GM21529 (cell line): ENCODE data around the gene SOCS7.

Experiments
- ATAC-seq: cut with Tn5 transposase; IDR thresholded peaks from one replicate; pipeline ENCODE4 v1.9.1; 2021; ENCODE audit not compliant: unreplicated experiment

The SOCS7 gene

DNA sequence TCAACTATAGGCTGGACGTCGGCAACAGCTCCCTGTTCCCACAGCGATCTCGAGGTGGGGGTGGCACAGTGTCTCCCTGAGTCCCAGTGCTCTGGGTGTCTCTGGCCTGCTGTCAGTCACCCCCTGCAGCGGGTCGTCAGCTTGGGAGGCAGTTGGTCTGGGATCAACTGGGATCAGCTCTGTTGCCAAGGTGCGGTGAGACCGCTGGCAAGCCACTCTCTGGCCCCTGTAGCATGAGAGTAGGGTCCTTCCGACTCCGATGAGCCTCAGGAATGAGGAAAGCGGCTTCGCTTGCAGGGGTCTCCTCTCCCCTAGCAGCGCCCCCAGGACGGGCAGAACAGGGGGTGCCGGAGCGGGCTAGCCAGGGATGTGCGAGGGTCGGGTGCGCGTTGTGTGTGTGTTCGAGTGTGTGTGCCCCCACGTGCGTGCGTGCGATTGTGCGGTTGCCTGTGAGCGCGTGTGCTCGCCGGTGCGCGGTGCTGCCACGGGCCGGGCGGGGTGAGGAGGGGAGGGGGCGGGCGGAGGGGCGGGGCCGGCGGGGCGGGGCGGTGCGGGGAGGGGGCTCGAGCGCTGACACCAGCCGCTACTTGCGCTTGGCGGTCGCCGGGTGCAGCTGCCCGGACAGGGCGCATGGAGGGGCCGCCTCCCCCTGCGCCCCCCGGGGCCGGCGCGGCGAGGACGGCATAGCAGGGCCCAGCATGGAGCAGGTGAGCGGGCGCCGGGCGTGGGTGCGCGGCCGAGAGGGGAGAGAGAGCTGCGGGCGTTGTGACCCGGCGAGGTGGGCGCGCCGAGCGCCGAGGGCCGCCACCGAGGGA lies 67.3 kb downstream of the SOCS7 start:
- no peak for ATAC-seq

DNA sequence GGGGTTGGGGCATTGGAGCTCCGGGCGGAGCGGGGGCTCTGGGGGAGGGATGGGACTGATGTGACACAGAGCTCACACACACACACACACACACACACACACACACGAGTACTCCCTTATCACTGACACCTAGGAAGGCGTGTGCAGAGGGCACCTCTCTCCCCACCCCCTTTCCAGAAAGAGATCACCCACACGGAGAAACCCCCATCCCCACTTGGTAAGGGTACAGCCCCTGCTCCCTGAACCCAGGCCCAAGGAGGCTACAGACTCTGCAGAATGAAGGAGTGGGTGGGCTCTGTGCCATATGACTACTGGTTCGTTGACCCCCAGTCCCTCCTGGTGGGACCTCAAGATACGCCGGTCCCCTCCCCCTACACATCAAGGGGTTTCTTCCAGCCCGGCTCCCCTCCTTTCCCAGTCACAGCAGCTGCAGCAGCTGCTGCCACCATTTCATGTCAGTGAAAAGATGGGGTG lies 67.9 kb downstream of the SOCS7 start:
- no peak for ATAC-seq

- ATAC-seq = no peak
Measured at GRCh38 chr17:38420518-38420917, 68.9 kb downstream of the SOCS7 start.

GRCh38 chr17:38421171-38421841 lies 69.7 kb downstream of the SOCS7 start:
- no peak for ATAC-seq

DNA sequence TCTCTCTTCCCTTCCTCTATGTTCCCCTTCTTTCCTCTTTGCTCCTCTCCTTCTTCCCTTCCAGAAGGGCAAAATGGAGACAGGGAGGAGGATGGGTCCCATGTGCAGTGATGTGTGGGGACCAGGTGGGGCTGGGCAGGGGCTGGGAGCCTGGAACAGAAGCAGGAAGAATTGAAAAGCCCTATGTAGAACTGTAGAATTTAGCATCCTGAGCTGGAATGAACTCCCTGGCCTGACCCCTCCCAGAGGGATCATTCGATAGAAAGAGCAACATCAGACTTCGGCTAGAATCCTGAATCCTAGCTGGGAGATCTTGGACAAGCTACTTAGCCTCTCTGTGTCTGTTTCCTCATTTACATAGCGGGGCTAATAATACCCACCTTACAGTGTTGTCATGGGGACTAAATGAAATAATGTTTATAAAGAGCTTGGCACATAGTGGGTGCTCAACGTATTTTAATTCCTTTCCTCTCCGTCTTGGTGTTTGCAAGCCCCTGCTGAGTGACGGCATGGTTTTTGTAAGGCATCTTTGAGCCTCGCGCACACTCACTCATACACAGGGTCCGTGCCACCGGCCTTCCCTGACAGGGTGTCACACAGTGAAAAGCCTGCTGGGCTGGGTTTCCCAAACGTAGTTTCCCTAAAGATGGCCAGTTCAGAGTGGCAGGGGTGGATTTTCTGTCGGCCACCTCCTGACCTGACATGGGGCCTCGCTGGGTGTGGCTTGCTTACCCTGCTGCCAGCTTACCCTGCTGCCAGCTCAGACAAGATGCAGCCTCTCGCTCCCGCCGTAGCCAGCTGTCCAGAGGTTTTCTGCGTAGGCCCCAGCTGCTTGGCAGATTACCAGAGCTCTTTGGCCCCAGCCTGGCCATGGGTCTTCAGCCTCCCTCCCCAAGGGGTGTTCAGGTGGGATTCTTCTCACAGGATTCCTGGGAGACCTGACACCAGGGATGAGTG lies 70.5 kb downstream of the SOCS7 start:
- no peak for ATAC-seq

DNA sequence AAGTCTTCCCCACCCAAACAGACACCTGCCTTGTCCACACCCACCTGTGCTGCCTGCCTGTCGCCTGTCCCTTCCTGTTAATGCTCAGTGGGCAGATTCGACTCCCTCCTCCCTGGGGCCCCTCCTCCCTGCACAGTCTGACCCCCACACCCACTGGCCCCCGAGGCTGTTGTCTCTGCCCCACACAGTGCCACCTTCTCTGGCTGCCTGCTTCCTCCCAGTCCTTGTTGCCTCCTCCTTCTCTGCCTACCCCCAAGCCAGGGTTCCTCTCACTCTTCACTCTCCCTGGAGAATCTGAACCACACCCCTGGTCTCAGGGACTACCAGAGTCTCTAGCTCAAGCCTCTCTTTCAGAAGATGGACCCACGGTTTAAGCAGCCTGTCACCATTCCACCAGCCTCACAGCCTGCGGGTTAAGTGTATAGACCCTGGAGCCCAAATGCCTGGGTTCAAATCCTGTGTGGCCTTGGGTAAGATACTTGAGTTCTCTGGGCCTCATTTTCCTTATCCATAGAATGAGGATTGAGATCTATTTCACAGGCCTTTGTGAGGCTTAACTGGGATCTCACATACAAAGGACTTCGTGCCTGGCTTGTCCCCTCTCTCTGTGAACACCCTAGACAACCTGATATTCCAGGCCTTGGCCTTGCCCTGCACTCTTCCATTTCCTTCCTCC lies 72.8 kb downstream of the SOCS7 start:
- no peak for ATAC-seq

- ATAC-seq = no peak
Measured at GRCh38 chr17:38425031-38425430, 73.4 kb downstream of the SOCS7 start.

- ATAC-seq = no peak
Measured at GRCh38 chr17:38425744-38426143, 74.1 kb downstream of the SOCS7 start.

DNA sequence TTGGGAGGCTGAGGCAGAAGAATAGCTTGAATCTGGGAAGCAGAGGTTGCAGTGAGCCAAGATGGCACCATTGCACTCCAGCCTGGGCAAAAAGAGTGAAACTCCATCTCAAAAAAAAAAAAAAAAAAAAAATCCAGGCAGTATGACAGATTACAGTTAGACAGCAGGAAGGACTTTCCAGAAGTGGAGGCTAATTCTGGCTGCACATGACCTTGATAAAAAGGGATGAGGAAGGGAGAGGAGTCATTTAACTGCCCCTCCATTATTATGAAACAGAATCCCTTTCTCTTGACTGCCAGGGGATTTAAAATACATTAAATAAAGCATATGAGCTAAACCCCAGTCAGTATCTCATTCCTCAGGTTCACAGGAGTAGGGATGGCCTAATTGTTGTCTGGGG lies 74.8 kb downstream of the SOCS7 start:
- ATAC-seq = no peak

DNA sequence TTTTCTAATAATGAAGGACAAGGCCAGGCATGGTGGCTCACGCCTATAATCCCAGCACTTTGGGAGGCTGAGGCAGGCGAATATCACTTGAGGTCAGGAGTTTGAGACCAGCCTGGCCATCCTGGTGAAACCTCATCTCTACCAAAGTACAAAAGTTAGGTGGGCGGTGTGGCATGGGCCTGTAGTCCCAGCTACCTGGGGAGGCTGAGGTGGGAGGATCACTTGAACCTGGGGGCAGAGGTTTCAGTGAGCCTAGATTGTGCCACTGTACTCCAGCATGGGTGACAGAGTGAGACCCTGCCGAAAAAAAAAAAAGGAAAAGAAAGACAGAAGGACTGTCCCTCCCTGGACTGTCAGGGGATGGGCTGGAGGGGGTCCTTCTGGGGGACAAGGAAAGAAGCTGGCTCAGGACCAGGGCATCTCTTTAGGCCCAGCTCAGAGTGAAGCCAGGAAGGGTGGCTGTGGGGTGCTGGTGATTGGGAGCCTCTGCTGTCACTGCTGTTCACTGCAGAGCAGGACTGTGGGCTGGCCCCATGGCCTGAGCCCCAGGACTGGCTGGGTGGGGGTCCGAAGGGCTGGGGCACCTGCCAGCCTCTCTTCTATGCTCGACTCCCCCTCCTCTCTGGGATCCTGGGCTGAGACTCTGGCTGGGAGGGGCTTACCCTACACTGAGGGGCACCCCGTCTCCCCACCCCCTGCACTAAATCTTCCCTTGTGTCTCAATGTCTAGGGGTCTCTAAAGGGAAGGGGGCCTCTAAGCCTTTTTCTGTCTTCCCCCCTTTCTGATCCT lies 75.7 kb downstream of the SOCS7 start:
- ATAC-seq = no peak

DNA sequence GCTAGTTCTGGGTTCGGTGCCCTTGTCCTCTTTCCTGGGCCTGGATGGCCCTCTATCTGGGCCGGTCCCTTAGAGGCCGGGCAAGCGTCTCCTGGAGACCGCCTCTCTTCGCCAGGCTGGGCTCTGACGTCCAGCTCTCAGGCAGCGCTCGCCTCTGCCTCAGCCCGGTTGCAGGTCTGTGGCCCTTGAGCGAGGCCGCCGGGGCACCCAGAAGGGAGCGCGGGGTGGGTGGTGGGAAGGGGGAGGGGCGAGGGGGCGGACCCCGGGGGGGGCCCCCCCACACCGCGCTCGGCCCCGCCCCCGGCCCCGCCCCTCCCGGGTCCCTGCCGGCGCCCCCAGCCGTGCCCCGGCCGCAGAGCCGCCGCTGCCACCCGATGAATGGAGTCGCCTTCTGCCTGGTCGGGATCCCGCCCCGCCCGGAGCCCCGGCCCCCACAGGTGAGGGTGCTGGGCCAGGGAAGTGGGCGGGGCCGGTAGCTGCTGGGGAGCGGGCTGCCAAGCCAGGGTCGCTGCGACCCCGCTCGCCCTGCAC lies 76.5 kb downstream of the SOCS7 start, which contains the start of gene ARHGAP23:
Gene ARHGAP23 (plus strand): TSS at position 353 of the 531 bp plus-strand sequence. CDS start 22 bp downstream, at position 375.
- no peak for ATAC-seq

DNA sequence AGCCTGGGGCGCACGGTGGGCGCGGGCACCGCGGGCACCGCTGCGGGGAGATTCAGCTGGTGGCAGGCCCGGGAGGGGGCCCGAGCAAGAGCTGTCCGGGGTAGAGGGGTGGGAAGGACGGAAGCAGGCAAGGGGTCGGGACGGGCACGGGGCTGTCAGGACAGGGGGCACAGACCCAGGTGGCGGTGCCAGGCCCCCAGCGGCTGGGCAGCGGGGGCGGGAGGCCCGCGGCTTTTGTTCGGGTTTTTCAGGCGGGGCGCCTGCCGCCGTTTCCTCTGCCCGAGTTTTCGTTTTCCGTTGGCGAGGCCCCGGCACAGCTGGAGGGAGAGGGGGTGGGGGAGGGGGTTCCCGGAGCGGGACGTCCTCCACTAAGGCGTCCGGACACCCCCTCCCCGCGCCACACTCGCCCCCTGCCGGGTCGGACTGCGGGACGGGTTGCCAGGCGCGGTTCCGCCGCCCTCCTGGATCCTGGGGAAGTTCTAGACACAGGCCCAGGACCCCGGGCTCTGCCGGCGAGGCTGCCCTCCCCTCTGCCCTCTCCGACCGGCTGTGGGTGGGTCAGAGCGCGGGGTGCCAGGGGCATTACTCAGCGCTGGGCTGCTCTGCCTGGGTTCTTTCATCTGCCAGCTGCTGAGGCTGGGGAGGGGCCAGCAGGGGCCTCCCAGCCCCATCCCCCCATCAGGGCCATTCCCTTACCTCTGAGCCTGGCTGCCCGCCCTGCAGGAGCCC lies 77.2 kb downstream of the SOCS7 start:
- no peak for ATAC-seq

- ATAC-seq = no peak
Measured at GRCh38 chr17:38429476-38430100, 77.9 kb downstream of the SOCS7 start.

GRCh38 chr17:38430316-38430715 lies 78.7 kb downstream of the SOCS7 start:
- no peak for ATAC-seq

DNA sequence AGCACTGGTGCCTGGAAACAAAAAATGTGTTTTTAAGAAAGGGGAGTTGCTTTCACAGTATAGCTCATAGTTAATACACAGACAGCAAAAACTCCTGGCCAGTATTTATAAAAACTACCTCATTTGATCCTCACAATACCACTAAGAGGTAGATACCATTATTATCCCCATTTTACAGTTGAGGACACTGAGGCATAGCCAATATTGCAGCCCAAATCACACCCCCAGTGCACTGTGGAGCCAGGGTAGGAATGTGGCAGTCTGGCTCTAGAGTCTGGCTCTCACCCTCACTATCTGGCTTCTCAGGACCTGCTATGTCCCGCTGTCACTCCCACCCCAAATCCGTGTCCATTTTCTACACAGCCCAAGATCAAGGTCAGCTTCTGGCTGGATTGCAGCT lies 79.2 kb downstream of the SOCS7 start:
- no peak for ATAC-seq

DNA sequence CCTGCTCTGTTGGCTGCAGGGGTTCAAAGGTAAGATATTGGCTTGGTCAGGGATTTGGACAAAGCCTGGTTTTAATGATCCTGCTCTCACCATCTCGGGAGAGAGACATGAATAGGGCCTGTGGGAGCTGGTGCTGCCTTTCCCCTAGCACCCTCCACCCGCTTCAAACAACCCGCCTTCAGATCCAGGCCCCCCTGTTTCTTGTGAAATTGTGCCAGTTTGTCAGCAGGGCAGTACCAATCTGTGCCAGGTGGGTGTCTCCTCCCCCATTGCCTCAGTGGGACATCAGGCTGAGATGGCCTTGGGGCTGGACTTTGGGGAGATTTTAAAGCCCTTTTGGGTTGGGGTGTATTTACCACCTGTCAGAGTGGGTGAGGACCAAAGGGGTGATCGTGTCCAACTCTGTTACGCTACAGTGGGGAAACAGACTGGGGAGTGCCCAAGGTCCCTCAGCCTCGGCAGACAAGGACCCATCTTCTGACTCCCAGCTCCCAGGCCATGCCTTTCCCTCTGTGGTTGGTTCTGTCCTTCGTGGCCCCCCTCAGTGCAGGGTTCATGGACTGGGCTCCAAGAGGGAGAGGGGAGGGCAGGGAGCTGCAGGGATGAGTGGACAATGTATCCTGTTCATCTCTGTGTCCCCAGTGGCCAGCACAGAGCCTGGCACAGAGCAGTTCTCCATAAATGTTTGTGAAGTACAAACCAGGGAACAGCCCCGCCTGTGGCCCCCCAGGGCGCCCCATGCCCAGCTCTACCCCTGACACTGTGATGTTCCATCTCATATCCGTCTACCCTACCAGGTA lies 79.9 kb downstream of the SOCS7 start:
- ATAC-seq = no peak

- ATAC-seq = no peak
Measured at GRCh38 chr17:38434178-38434665, 82.6 kb downstream of the SOCS7 start.
